HepG2 (cell line): ENCODE data around the gene LECT2. TPM values are rescaled to one million over a fixed set of nuclear protein-coding genes. Genes with fewer than 3 reads are reported as not detected.

ENCODE experiments used
- AFF4 ChIP-seq: sonication (generic); formaldehyde crosslinking; IDR thresholded peaks from 2 replicates; pipeline ENCODE4 v1.4.0; 2020; ENCODE audit warnings: missing genetic modification reagents
- BATF2 ChIP-seq: sonication (generic); formaldehyde crosslinking; IDR thresholded peaks from 2 replicates; pipeline ENCODE4 v1.8.0; 2022; ENCODE audit warnings: mild to moderate bottlenecking, missing genetic modification reagents, moderate library complexity
- CBFB ChIP-seq: sonication (generic); formaldehyde crosslinking; IDR thresholded peaks from 2 replicates; pipeline ENCODE4 v1.4.0; 2020; ENCODE audit warnings: missing genetic modification reagents
- MLLT10 ChIP-seq: sonication (generic); formaldehyde crosslinking; IDR thresholded peaks from 2 replicates; pipeline ENCODE4 v1.4.0; 2020; ENCODE audit warnings: missing genetic modification reagents
- POLR2G ChIP-seq: fragments of 200-400 bp; formaldehyde crosslinking; IDR thresholded peaks from 2 replicates; pipeline ENCODE4 v1.6.1; 2018; ENCODE audit warnings: mild to moderate bottlenecking, low read depth, low read length, moderate library complexity
- RXRA ChIP-seq: sonication (generic); formaldehyde crosslinking; IDR thresholded peaks from 2 replicates; pipeline ENCODE4 v1.5.1; 2020; ENCODE audit warnings: missing genetic modification reagents
- SAFB2 ChIP-seq: sonication (generic); formaldehyde crosslinking; IDR thresholded peaks from 2 replicates; pipeline ENCODE4 v1.5.1; 2020; ENCODE audit warnings: missing genetic modification reagents, low read depth, mild to moderate bottlenecking, borderline replicate concordance
- SIX1 ChIP-seq: sonication (generic); formaldehyde crosslinking; IDR thresholded peaks from 2 replicates; pipeline ENCODE4 v1.4.0; 2020; ENCODE audit warnings: missing genetic modification reagents, borderline replicate concordance
- SMARCC2 ChIP-seq: fragments of 450-650 bp; IDR thresholded peaks from 2 replicates; pipeline ENCODE4 v1.6.1; 2017; ENCODE audit warnings: antibody characterized with exemption, mild to moderate bottlenecking
- THYN1 ChIP-seq: sonication (generic); formaldehyde crosslinking; IDR thresholded peaks from 2 replicates; pipeline ENCODE4 v1.8.1; 2023; ENCODE audit warnings: low read depth, mild to moderate bottlenecking, moderate library complexity, missing genetic modification reagents, borderline replicate concordance
- ZBTB2 ChIP-seq: sonication (generic); formaldehyde crosslinking; IDR thresholded peaks from 2 replicates; pipeline ENCODE4 v1.8.0; 2022; ENCODE audit warnings: low read depth, missing genetic modification reagents
- ZBTB46 ChIP-seq: sonication (generic); formaldehyde crosslinking; IDR thresholded peaks from 2 replicates; pipeline ENCODE4 v1.4.0; 2020; ENCODE audit warnings: mild to moderate bottlenecking, missing genetic modification reagents, borderline replicate concordance
- ZFAT ChIP-seq: sonication (generic); formaldehyde crosslinking; conservative IDR thresholded peaks from 2 replicates; pipeline ENCODE4 v1.8.1; 2023; ENCODE audit warnings: missing genetic modification reagents, inconsistent platforms
- ZIK1 ChIP-seq: sonication (generic); formaldehyde crosslinking; IDR thresholded peaks from 2 replicates; pipeline ENCODE4 v1.5.0; 2020; ENCODE audit warnings: mild to moderate bottlenecking, low read depth, missing genetic modification reagents, borderline replicate concordance
- ZKSCAN5 ChIP-seq: sonication (generic); formaldehyde crosslinking; IDR thresholded peaks from 2 replicates; pipeline ENCODE4 v1.5.1; 2020; ENCODE audit warnings: mild to moderate bottlenecking, missing genetic modification reagents
- ZNF225 ChIP-seq: sonication (generic); formaldehyde crosslinking; IDR thresholded peaks from 2 replicates; pipeline ENCODE4 v1.4.0; 2020; ENCODE audit warnings: mild to moderate bottlenecking, missing genetic modification reagents
- ZNF3 ChIP-seq: IDR thresholded peaks from 2 replicates; pipeline ENCODE4 v1.7.0; 2017; ENCODE audit warnings: inconsistent platforms
- ZNF343 ChIP-seq: sonication (generic); formaldehyde crosslinking; IDR thresholded peaks from 2 replicates; pipeline ENCODE4 v1.4.0; 2020; ENCODE audit warnings: mild to moderate bottlenecking, missing genetic modification reagents
- ZNF431 ChIP-seq: sonication (generic); formaldehyde crosslinking; IDR thresholded peaks from 2 replicates; pipeline ENCODE4 v1.9.0; 2022; ENCODE audit warnings: missing genetic modification reagents, low read depth, mild to moderate bottlenecking, borderline replicate concordance
- ZNF691 ChIP-seq: sonication (generic); formaldehyde crosslinking; IDR thresholded peaks from 2 replicates; pipeline ENCODE4 v1.4.0; 2020; ENCODE audit warnings: missing genetic modification reagents, low read depth, mild to moderate bottlenecking, borderline replicate concordance
- ZSCAN22 ChIP-seq: sonication (generic); formaldehyde crosslinking; IDR thresholded peaks from 2 replicates; pipeline ENCODE4 v1.4.0; 2020; ENCODE audit warnings: mild to moderate bottlenecking, missing genetic modification reagents
- polyA plus RNA-seq, 8 experiments: library from polyadenylated mRNA; depleted of rRNA in 3 of 8; stranded (reverse) in 7 of 8; unstranded in 1 of 8; fragments of >200 nt; fragmentation: Illumina TruSeq in 4 of 8; extraction: Trizol in 4 of 8; gene quantifications; 2 replicates each; pipeline versions ENCODE4 v1.2.1 to v1.2.3, GENCODE V29; 2011 to 2016; ENCODE audit warnings: low read depth in 4 of 8, missing spikeins in 1 of 8, mixed read lengths in 1 of 8; ENCODE audit not compliant: insufficient read depth in 1 of 8
- total RNA-seq, 5 experiments: library from RNA; depleted of rRNA; stranded (reverse); fragments of >200 nt; fragmentation: Illumina TruSeq; extraction: Trizol; gene quantifications; 2 replicates each; pipeline ENCODE4 v1.2.3, GENCODE V29; 2016; ENCODE audit warnings: low read depth in 1 of 5

Gene LECT2
- total and polyA plus RNA-seq, 2 of the 13 experiments (the other 11 are each of a cell fraction or from before 2014, with no cell fraction given): not detected

GRCh38 chr5:135973323-135974020 is 18.7 kb upstream of the LECT2 start (continued):
- TF ChIP-seq ZBTB2 (CRISPR knock-in tag): no peak
- TF ChIP-seq ZKSCAN5 (CRISPR knock-in tag): no peak
- TF ChIP-seq ZNF691 (CRISPR knock-in tag): no peak
- TF ChIP-seq ZNF343 (CRISPR knock-in tag): peak; percentile 41; the same call in 1 of the 2 replicates
- TF ChIP-seq BATF2 (CRISPR knock-in tag): no peak
- TF ChIP-seq SIX1: 0 out of 2 replicates have a peak, but pooled peaks have one; percentile 58
- TF ChIP-seq MLLT10: no peak
- no peak for TF ChIP-seq SAFB2
- peak; percentile 99 for TF ChIP-seq ZNF3 (CRISPR knock-in tag)
- no peak for TF ChIP-seq AFF4
- peak; percentile 86; the same call in 1 of the 2 replicates for TF ChIP-seq ZNF431
- TF ChIP-seq SMARCC2: 0 out of 2 replicates have a peak, but pooled peaks have one; percentile 54
- peak; percentile 92; the same call in 1 of the 2 replicates for TF ChIP-seq RXRA (CRISPR knock-in tag)
- peak; percentile 93 for TF ChIP-seq CBFB (CRISPR knock-in tag)
- TF ChIP-seq ZIK1: peak; percentile 65; the same call in 1 of the 2 replicates
- TF ChIP-seq ZBTB46 (CRISPR knock-in tag): no peak
- no peak for TF ChIP-seq ZFAT
- TF ChIP-seq ZSCAN22 (CRISPR knock-in tag): 0 out of 2 replicates have a peak, but pooled peaks have one; percentile 36
- TF ChIP-seq THYN1: no peak; the same call in 1 of the 2 replicates
- TF ChIP-seq POLR2G: no peak
- no peak for TF ChIP-seq ZNF225 (CRISPR knock-in tag)
